Uterus (tissue), 2 donors: ENCODE results near the gene HSFX3.
"Not testable (repeated sequence)": the region's sequence is repeated elsewhere in the genome, so short reads cannot be mapped to it uniquely, and the experiment has no call there.

Experiments
- POLR2A ChIP-seq, 2 donors: fragments of 450-650 bp; IDR thresholded peaks; one replicate each; pipeline ENCODE4 v1.6.1; 2016; ENCODE audit warnings: antibody characterized with exemption in 2 of 2, mild to moderate bottlenecking in 1 of 2, moderate library complexity in 1 of 2
- TF ChIP-seq, protein P1 (sequence below), 4 experiments: fragments of 200-600 bp in 2 of 4; fragments of 450-650 bp in 2 of 4; sonication (generic) in 2 of 4; IDR thresholded peaks; one replicate each; pipeline ENCODE4 v1.5.1; 2016 to 2019; ENCODE audit warnings: antibody characterized with exemption in 4 of 4, mild to moderate bottlenecking in 2 of 4, moderate library complexity in 1 of 4

DNA sequence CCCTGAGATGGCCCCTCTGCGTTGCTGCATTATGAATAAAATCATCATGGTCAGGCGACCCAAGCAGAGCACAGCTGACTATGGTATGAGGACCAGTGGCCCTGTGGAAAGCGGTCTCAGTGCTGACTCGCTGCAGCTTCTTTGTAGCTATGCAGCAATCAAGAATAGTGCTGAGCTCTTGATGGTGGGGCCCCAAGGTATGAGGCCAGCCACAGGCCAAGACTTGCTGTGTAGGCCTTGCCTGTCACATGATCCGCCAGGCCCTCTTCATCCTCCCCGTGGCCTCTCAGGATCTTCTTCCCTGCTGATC, 2.2 kb upstream of the HSFX3 start:
- TF ChIP-seq, protein P1, sequence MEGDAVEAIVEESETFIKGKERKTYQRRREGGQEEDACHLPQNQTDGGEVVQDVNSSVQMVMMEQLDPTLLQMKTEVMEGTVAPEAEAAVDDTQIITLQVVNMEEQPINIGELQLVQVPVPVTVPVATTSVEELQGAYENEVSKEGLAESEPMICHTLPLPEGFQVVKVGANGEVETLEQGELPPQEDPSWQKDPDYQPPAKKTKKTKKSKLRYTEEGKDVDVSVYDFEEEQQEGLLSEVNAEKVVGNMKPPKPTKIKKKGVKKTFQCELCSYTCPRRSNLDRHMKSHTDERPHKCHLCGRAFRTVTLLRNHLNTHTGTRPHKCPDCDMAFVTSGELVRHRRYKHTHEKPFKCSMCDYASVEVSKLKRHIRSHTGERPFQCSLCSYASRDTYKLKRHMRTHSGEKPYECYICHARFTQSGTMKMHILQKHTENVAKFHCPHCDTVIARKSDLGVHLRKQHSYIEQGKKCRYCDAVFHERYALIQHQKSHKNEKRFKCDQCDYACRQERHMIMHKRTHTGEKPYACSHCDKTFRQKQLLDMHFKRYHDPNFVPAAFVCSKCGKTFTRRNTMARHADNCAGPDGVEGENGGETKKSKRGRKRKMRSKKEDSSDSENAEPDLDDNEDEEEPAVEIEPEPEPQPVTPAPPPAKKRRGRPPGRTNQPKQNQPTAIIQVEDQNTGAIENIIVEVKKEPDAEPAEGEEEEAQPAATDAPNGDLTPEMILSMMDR (IDR thresholded peaks at IDR 0.05), result not testable (repeated sequence)
- not testable (repeated sequence) for TF ChIP-seq POLR2A (IDR thresholded peaks at IDR 0.05)
